SJCRH30 (cell line): ENCODE data around the gene BTN3A1. TPM values are rescaled to one million over a fixed set of nuclear protein-coding genes. Genes with fewer than 3 reads are reported as not detected.
A peak's percentile ranks its signal among the peaks of the same experiment; 100 is the strongest.
"Not testable (repeated sequence)": the region's sequence is repeated elsewhere in the genome, so short reads cannot be mapped to it uniquely, and the experiment has no call there.

Experiments
- DNase-seq, 2 experiments: peaks; one replicate each; pipeline ENCODE4 v3.0.0-alpha.2; 2015 to 2020
- H3K27ac ChIP-seq: fragments of 250-450 bp; sonication (Bioruptor Pico); 2 replicates; pipeline ENCODE4 v1.5.1; 2020; ENCODE audit warnings: mild to moderate bottlenecking, moderate library complexity
- H3K27me3 ChIP-seq: fragments of 250-450 bp; sonication (Bioruptor Pico); 2 replicates; pipeline ENCODE4 v1.5.1; 2020; ENCODE audit warnings: mild to moderate bottlenecking, moderate library complexity
- H3K36me3 ChIP-seq: fragments of 250-450 bp; sonication (Bioruptor Pico); 2 replicates; pipeline ENCODE4 v1.5.1; 2020; ENCODE audit warnings: mild to moderate bottlenecking, moderate library complexity
- H3K4me1 ChIP-seq: fragments of 250-450 bp; sonication (Bioruptor Pico); 2 replicates; pipeline ENCODE4 v1.5.1; 2020; ENCODE audit warnings: mild to moderate bottlenecking, moderate library complexity
- H3K4me3 ChIP-seq: fragments of 250-450 bp; sonication (Bioruptor Pico); 2 replicates; pipeline ENCODE4 v1.5.1; 2020; ENCODE audit warnings: mild to moderate bottlenecking, moderate library complexity
- H3K9me3 ChIP-seq: fragments of 250-450 bp; sonication (Bioruptor Pico); replicated peaks from 2 replicates; pipeline ENCODE4 v1.5.1; 2020; ENCODE audit warnings: mild to moderate bottlenecking, moderate library complexity
- total RNA-seq: library from RNA; depleted of rRNA; stranded (reverse); fragments of >200 nt; shearing (Covaris generic); gene quantifications from 2 replicates; pipeline ENCODE4 v1.2.3, GENCODE V29; 2014

Gene BTN3A1
- total RNA-seq, 1 experiment from 2014 or later = 0.81 TPM

DNA sequence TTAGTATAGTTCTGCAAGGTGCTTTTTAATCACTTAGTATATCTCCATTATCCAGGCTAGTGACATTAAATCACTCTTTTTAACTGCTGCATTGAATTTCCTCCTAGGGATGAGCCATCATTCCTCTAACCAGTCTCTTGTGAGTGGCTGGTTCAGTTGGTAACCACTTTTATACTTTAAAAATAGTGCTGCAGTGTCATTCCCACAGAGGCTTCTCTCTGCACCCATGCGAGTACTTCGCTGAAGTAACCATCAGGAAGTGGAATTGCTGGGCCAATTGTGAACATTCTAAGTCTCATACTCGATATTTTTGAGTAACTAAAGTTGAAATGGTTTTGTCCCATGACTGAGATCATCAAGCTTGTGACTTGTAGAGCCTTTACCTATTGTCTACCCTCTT is 35.0 kb upstream of the BTN3A1 start:
- Histone ChIP-seq H3K27ac (no peak overlapping the region), H3K36me3 (no peaks in the 10 kb centered on the region), H3K4me3 (no peak overlapping the region), H3K4me1 (peaks cover 3% of the 10 kb centered on the region; the same call in 1 of the 2 replicates), H3K27me3 (no peaks in the 10 kb centered on the region), H3K9me3 (no peaks in the 10 kb centered on the region)
- no peak for DNase-seq

DNA sequence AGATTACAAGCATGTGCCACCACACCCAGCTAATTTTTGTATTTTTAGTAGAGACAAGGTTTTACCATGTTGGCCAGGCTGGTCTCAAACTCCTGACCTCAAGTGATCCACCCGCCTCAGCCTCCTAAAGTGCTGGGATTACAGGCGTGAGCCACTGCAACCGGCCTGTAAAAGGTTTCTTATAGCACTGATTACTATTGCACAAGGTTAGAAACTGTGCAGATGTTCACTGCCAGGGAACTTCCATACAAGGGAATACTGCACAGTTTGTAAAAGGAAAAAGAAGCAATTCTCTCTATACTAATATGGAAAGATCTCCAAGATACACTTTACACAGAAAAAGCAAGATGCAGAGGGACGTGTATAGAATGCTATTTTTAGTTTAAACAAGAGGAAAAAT is 30.3 kb upstream of the BTN3A1 start:
- DNase-seq, H3K27me3 ChIP-seq, H3K4me3 ChIP-seq, H3K36me3 ChIP-seq, H3K9me3 ChIP-seq, H3K27ac ChIP-seq, H3K4me1 ChIP-seq: not testable (repeated sequence)

DNA sequence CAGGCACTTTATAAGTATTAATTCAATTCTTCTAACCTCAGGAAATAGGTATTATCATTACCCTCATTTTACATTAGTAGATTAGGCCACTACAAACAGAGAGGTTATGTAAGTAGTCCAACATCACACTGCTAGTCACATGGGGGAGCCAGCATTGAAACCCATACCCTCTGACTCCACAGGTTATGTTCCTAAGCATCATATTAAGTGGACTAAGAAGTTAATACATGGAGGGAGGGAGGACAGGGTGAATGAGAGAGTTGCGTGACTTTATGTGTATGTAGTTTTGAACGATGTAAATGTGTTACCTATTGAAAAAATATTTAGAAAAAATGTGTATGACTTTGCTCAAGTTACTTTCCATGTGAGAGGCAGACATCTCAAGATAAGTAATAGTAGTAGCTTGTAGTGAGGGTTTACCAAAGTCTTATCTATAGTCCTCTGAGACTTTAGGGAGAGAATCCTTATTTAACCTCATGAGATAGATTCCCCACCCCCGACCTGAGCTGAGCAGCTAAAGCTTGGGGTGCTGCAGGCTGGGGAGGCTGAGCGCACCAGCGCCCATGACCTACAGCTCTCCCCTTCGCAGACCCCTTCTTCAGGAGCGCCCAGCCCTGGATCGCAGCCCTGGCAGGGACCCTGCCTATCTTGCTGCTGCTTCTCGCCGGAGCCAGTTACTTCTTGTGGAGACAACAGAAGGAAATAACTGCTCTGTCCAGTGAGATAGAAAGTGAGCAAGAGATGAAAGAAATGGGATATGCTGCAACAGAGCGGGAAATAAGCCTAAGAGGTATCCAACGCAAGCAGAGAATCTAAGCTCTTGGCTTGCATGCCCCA is 29.5 kb upstream of the BTN3A1 start:
- DNase-seq = no peak
- no peaks in the 10 kb centered on the region for H3K4me1 ChIP-seq
- no peaks in the 10 kb centered on the region for H3K36me3 ChIP-seq
- no peaks in the 10 kb centered on the region for H3K27me3 ChIP-seq
- no peak overlapping the region for H3K4me3 ChIP-seq
- H3K27ac ChIP-seq = no peak overlapping the region
- no peaks in the 10 kb centered on the region for H3K9me3 ChIP-seq

DNA sequence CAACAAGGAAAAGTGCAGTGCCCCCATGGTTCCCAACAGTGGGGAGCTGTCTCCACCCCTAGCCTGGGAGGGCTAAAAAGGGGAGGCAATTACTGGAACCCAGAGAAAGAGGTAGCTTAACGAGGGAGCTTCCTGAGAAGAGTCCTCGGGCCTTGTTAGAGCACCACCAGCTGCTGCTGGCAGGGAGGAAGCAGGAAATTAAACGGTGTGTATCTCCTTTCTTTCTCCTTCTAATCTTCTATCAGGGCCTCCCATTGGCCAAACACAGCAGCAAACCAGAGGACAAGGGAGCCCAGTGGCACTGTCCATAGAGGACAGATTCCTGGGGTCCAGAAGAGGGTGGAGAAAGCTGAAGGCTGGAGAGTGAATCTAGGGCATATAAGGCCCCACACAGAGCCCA is 26.8 kb upstream of the BTN3A1 start:
- Histone ChIP-seq H3K4me1 (no peaks in the 10 kb centered on the region), H3K4me3 (no peak overlapping the region), H3K36me3 (no peaks in the 10 kb centered on the region), H3K27ac (no peak overlapping the region), H3K9me3 (no peaks in the 10 kb centered on the region), H3K27me3 (no peaks in the 10 kb centered on the region)
- peak; percentile 43 to 63 for DNase-seq

DNA sequence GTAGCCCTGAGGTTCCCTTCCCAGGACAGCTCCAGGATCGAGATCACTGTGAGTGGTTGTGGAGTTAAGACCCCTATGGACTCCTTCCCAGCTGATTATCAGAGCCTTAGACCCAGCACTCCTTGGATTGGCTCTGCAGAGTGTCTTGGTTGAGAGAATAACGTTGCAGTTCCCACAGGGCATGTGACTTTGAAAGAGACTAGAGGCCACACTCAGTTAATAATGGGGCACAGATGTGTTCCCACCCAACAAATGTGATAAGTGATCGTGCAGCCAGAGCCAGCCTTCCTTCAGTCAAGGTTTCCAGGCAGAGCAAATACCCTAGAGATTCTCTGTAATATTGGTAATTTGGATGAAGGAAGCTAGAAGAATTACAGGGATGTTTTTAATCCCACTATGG is 24.4 kb upstream of the BTN3A1 start:
- no peak overlapping the region for H3K4me3 ChIP-seq
- no peaks in the 10 kb centered on the region for H3K27me3 ChIP-seq
- H3K4me1 ChIP-seq = no peaks in the 10 kb centered on the region
- H3K36me3 ChIP-seq = no peaks in the 10 kb centered on the region
- no peaks in the 10 kb centered on the region for H3K9me3 ChIP-seq
- H3K27ac ChIP-seq = no peak overlapping the region
- DNase-seq = no peak

DNA sequence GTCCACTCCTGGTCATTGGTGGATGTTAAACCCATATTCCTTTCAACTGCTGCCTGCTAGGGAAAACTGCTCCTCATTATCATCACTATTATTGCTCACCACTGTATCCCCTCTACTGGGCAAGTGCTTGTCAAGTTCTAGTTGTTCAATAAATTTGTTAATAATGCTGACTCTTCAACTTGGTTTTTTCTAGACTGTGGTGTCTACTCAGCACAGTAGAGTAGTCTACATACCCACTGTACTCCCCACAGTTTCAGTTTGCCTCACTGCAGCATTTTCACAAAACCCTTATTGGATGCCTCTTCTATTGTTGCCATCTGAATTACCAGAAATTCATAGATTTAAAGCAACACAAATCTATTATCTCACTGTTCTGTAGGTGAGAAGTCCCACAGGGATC is 23.9 kb upstream of the BTN3A1 start:
- not testable (repeated sequence) for H3K4me3 ChIP-seq, H3K36me3 ChIP-seq, H3K9me3 ChIP-seq, H3K27me3 ChIP-seq, H3K27ac ChIP-seq, DNase-seq, H3K4me1 ChIP-seq

DNA sequence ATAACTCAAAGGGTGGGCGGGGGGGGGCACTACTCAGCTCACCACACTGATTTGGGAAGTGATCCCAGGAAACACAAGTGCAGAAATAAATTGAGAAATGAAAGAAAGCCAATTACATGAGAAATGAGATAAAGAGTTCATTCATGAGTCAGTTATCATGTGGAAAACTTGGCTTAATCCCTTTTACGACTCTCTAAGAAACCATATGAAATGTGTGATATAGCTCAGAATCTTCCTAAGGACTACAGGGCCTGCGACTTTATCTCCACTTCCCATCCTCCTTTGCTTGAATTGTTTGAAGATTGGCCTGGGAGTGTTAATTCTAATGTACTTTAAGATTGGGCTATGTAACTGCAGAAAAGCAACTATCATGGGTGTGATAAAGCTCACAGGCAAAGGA is 22.8 kb upstream of the BTN3A1 start:
- Histone ChIP-seq H3K27ac (no peak overlapping the region), H3K4me3 (no peak overlapping the region), H3K27me3 (no peaks in the 10 kb centered on the region), H3K4me1 (peaks cover 7% of the 10 kb centered on the region; the same call in 1 of the 2 replicates), H3K9me3 (no peaks in the 10 kb centered on the region), H3K36me3 (no peaks in the 10 kb centered on the region)
- DNase-seq = no peak

DNA sequence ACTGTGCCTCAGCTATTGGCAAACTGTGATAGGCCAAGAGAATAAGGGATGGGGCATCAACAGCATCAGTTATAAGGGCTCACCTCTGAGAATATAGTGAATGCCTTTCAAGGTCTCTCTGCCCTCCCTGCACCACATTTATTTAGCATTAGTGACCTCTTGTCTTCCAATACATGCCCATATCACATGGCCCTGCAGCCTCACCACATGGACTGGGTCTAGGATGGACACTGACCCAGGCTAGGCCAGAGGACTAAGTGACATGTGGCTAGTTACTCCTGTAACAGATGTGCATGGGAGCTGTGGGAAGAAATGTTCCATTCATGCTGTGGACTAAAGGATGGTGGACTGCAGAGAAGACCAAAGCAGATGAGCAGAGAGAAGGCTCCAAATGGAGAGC is 22.3 kb upstream of the BTN3A1 start:
- Histone ChIP-seq H3K4me1 (peaks cover 8% of the 10 kb centered on the region; the same call in 1 of the 2 replicates), H3K36me3 (no peaks in the 10 kb centered on the region), H3K27me3 (no peaks in the 10 kb centered on the region), H3K4me3 (no peak overlapping the region), H3K27ac (no peak overlapping the region), H3K9me3 (no peaks in the 10 kb centered on the region)
- no peak for DNase-seq

DNA sequence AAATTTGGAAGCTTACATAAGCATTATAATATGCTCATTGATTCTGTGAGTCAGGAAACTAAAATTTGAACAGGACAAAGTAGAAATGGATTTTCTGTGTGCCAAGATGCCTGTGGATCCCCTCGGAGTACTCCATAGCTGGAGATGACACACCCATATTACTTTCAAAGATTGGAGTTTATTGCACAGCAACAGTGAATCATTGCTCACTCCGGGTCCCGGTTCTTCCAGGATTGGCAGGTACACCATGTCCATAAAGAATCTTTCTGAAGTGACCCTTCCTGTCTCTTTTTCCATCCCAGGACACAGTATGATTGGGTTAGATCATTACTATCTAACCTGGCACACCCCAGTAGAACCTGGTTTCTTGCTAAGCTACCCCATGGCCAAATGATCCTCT is 21.8 kb upstream of the BTN3A1 start:
- Histone ChIP-seq H3K9me3 (no peaks in the 10 kb centered on the region), H3K27ac (no peak overlapping the region), H3K36me3 (no peaks in the 10 kb centered on the region), H3K27me3 (no peaks in the 10 kb centered on the region), H3K4me3 (no peak overlapping the region), H3K4me1 (peaks cover 8% of the 10 kb centered on the region; the same call in 1 of the 2 replicates)
- DNase-seq = no peak

DNA sequence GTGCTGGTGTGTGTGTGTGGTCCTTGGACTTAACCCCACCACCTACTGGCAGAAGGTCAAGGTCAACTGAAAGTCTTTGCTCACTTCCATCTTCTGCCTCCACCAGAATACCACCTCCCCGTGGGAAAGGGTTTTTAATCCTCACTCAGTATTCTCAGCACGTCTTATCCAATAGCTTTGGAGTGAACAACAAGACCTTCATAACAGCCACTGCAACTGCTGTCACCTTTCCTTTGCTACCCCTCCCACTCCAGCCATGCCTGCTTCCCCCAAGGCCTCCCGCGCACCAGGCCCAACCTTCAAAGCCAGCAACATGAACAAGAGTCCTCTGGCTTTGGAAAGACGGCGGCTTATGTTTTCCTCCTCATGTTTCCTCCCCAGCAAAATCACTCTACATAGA is 20.0 kb upstream of the BTN3A1 start:
- H3K4me1 ChIP-seq = peaks cover 8% of the 10 kb centered on the region; the same call in 1 of the 2 replicates
- H3K9me3 ChIP-seq = no peaks in the 10 kb centered on the region
- no peak overlapping the region for H3K4me3 ChIP-seq
- no peak overlapping the region for H3K27ac ChIP-seq
- no peak for DNase-seq
- no peaks in the 10 kb centered on the region for H3K36me3 ChIP-seq
- H3K27me3 ChIP-seq = no peaks in the 10 kb centered on the region

DNA sequence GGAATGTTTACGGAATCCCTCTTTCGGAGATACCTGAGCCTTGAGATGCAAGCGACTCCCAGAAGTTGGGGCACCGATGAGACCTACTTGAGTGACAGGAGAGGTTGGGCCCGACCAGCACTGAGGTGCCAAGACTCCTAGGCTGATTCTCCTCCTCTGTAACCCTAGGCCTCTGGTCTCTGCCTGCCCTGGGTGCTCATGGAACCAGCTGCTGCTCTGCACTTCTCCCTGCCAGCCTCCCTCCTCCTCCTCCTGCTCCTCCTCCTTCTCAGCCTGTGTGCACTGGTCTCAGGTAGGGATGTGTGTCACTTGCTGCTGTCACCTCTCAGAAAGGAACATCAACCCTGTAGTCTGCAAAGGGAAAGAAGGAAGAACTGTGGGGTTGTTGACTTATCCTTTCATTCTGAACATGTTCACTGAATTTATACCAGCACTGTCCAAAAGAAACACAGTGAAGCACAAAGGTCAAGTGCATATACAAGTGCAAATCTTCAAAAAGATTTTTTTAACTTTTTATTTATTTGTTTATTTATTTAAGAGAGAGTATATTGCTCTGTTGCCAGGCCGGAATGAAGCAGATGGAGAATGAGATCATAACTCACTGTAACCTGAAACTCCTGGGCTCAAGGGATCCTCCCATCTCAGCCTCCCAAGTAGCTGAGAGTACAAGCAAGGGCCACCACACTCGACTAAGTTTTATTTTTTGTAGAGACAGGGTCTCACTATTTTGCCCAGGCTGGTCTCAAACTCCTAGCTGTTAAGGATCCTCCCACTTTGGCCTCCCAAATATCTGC is 18.3 kb upstream of the BTN3A1 start:
- peaks cover 8% of the 10 kb centered on the region; the same call in 1 of the 2 replicates for H3K4me1 ChIP-seq
- H3K4me3 ChIP-seq = peak overlapping the region; percentile 71
- DNase-seq = peak; percentile 34 to 56
- H3K36me3 ChIP-seq = no peaks in the 10 kb centered on the region
- peak overlapping the region; percentile 38 for H3K27ac ChIP-seq
- H3K9me3 ChIP-seq = no peaks in the 10 kb centered on the region
- no peaks in the 10 kb centered on the region for H3K27me3 ChIP-seq

DNA sequence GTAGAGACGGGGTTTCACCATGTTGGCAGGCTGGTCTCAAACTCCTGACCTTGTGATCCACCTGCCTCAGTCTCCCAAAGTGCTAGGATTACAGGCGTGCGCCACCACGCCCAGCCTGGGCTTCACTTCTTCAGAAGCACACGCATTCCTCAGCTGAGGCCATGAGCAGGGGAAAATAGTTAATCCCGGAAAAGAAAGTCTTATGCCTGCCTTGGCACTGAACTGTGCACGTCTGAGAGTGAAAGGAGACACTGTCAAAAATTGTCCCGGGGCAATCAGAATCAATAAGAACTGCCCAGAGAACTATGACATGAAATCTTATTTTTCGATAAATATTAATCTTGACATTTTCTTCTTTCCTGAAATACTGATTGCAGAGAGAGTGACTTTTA is 16.3 kb upstream of the BTN3A1 start:
- H3K36me3 ChIP-seq = no peaks in the 10 kb centered on the region
- no peaks in the 10 kb centered on the region for H3K27me3 ChIP-seq
- H3K27ac ChIP-seq = no peak overlapping the region
- H3K4me3 ChIP-seq = no peak overlapping the region
- H3K9me3 ChIP-seq = no peaks in the 10 kb centered on the region
- peaks cover 8% of the 10 kb centered on the region; the same call in 1 of the 2 replicates for H3K4me1 ChIP-seq
- no peak for DNase-seq

DNA sequence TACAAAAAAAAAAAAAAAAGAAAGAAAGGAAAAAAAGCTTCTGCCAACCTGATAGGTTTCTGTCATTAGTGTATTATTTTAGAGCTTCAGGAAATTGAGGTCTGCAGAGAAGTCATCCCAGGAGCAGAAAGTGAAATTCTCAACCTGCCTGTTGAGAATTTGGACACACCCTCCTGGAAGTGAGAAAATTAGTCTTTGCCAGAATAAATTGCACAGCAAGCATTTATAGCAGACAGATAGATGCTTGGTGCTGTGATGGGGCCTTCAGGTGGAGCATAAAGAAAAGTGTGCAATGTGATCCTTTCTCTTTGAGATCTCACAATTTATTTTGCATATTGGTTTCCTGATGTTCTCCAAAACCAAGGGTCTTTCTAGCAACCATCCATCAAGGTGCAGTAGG is 14.5 kb upstream of the BTN3A1 start:
- Histone ChIP-seq H3K27ac (no peak overlapping the region), H3K4me1 (peaks cover 8% of the 10 kb centered on the region; the same call in 1 of the 2 replicates), H3K9me3 (no peaks in the 10 kb centered on the region), H3K27me3 (no peaks in the 10 kb centered on the region), H3K36me3 (no peaks in the 10 kb centered on the region), H3K4me3 (no peak overlapping the region)
- no peak for DNase-seq

DNA sequence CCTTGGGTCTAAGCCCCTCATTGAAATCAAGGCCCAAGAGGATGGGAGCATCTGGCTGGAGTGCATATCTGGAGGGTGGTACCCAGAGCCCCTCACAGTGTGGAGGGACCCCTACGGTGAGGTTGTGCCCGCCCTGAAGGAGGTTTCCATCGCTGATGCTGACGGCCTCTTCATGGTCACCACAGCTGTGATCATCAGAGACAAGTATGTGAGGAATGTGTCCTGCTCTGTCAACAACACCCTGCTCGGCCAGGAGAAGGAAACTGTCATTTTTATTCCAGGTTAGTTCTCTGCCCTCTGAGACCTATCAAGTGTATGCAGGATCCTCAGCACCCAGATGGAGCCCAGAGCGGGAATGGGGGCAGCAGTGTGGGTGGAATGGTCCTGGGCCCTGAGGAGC is 14.1 kb upstream of the BTN3A1 start:
- Histone ChIP-seq H3K4me3 (no peak overlapping the region), H3K27me3 (no peaks in the 10 kb centered on the region), H3K27ac (no peak overlapping the region), H3K9me3 (no peaks in the 10 kb centered on the region), H3K36me3 (no peaks in the 10 kb centered on the region), H3K4me1 (peaks cover 8% of the 10 kb centered on the region; the same call in 1 of the 2 replicates)
- no peak for DNase-seq

DNA sequence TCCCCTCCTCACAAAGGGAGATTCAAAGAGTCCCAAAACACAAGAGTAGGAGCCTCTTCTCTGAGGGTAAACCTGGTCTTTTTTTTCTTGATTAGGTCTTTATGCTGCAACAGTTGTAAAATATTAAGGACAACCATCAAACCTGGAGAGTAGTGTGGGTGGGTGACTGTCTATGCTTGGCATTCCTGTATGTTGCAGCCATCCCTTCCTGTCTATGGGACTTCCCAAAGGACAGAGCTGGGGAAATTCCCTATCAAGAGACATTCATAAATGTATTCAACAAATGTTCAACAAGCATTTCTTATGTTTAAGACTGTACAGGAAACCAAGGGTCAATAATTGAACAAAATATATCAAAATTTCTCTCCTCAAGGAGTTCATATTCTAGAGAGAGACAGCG is 13.6 kb upstream of the BTN3A1 start:
- Histone ChIP-seq H3K27me3 (no peaks in the 10 kb centered on the region), H3K4me3 (no peak overlapping the region), H3K4me1 (peaks cover 8% of the 10 kb centered on the region; the same call in 1 of the 2 replicates), H3K36me3 (no peaks in the 10 kb centered on the region), H3K9me3 (no peaks in the 10 kb centered on the region), H3K27ac (no peak overlapping the region)
- DNase-seq = no peak
